K562 (cell line): Measurements from ENCODE around the gene SPRYD3. TPM values are rescaled to one million over a fixed set of nuclear protein-coding genes. Genes with fewer than 3 reads are reported as not detected.

Source experiments
- ARID1B ChIP-seq: fragments of 450-650 bp; IDR thresholded peaks from 2 replicates; pipeline ENCODE4 v1.6.1; 2016; ENCODE audit warnings: antibody characterized with exemption, mild to moderate bottlenecking, inconsistent platforms
- CC2D1A ChIP-seq: fragments of 450-650 bp; IDR thresholded peaks from 2 replicates; pipeline ENCODE4 v1.6.1; 2017; ENCODE audit warnings: mild to moderate bottlenecking
- CCNT2 ChIP-seq: IDR thresholded peaks from 2 replicates; pipeline ENCODE4 v1.6.1; 2011; ENCODE audit warnings: borderline replicate concordance, low read depth, mild to moderate bottlenecking, moderate library complexity, mixed read lengths, low read length; ENCODE audit not compliant: insufficient read length; ENCODE audit errors: extremely low read depth
- DEAF1 ChIP-seq: fragments of 450-650 bp; formaldehyde crosslinking; IDR thresholded peaks from 2 replicates; pipeline ENCODE4 v1.4.0; 2020; ENCODE audit warnings: mild to moderate bottlenecking, moderate library complexity
- ELF1 ChIP-seq: fragments of 200-800 bp; sonication (Bioruptor generic); IDR thresholded peaks from 2 replicates; pipeline ENCODE4 v1.6.1; 2016; ENCODE audit warnings: missing genetic modification characterization, missing compliant biosample characterization
- RUNX1 ChIP-seq: sonication (generic); IDR thresholded peaks from 2 replicates; pipeline ENCODE4 v1.6.1; 2016; ENCODE audit warnings: antibody characterized with exemption, low read depth
- ZNF239 ChIP-seq: fragments of 250-450 bp; sonication (Bioruptor Pico); IDR thresholded peaks from 2 replicates; pipeline ENCODE4 v1.4.0; 2020; ENCODE audit warnings: mild to moderate bottlenecking
- polyA plus RNA-seq, 8 experiments: library from polyadenylated mRNA; depleted of rRNA in 4 of 8; stranded (reverse) in 5 of 8; unstranded in 3 of 8; fragments of >200 nt; fragmentation: Nextera tagmentation in 2 of 8; fragmentation: Illumina TruSeq in 1 of 8; extraction: Ambion mirVana in 2 of 8; extraction: Trizol in 1 of 8; gene quantifications; 2 replicates each; pipeline versions ENCODE4 v1.2.1 to v1.2.3, GENCODE V29; 2011 to 2014; ENCODE audit warnings: inconsistent platforms in 1 of 8, missing spikeins in 1 of 8
- total RNA-seq, 7 experiments: library from RNA; depleted of rRNA in 6 of 7; stranded (reverse); fragments of >200 nt in 6 of 7; fragmentation: Illumina TruSeq in 2 of 7; extraction: Trizol in 2 of 7; gene quantifications; 2 replicates each; pipeline versions ENCODE4 v1.2.1 to v1.2.3, GENCODE V29; 2011 to 2021; ENCODE audit warnings: low replicate concordance in 1 of 7
- TF ChIP-seq, protein P1 (sequence below): fragments of 200-800 bp; sonication (Bioruptor generic); IDR thresholded peaks from 2 replicates; pipeline ENCODE4 v1.6.1; 2017; ENCODE audit warnings: missing genetic modification characterization, missing compliant biosample characterization

Gene SPRYD3
- total and polyA plus RNA-seq, 9 of the 15 experiments (the other 6 are each of a cell fraction or from before 2014, with no cell fraction given): 1.5 to 13.6 (median 7.6) TPM

DNA sequence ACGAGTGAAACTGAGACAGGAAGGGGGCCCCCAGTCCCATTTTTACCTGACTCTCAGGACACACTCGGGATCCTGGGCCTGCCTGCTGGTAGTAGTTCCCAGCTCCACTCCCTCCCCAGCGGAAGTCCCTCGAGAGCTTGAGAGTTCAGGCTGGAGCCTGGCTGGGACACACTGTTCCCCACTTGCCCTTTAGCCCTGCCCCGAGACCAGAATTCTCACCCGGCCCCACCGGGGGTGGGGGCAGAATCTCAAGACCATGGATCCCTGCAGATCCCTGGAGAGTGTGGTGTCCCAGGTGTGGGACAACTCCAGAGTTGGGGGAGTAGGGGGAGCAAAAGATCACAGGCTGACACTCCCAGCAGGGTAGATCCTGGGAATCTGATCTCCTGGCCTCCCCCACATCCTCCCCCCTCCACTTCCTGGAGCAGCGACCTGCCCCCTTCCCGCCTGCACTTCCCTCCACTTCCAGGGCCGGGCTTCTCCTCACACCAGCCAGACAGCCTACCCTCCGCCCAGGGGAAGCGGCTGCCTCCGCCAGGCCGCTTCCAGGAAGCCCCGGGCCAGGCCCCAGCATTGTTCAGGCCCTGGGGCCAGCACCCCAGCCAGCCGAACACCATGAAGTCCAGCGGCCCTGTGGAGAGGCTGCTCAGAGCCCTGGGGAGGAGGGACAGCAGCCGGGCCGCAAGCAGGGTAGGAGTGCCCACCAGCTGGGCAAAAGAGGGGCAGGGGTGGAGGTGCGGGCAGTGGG is 29.4 kb downstream of the SPRYD3 start, which contains the start of gene TNS2 (continued):
- TF ChIP-seq, protein P1, sequence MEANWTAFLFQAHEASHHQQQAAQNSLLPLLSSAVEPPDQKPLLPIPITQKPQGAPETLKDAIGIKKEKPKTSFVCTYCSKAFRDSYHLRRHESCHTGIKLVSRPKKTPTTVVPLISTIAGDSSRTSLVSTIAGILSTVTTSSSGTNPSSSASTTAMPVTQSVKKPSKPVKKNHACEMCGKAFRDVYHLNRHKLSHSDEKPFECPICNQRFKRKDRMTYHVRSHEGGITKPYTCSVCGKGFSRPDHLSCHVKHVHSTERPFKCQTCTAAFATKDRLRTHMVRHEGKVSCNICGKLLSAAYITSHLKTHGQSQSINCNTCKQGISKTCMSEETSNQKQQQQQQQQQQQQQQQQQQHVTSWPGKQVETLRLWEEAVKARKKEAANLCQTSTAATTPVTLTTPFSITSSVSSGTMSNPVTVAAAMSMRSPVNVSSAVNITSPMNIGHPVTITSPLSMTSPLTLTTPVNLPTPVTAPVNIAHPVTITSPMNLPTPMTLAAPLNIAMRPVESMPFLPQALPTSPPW (CRISPR knock-in tag): peak; percentile 79
- peak; percentile 21 for TF ChIP-seq CCNT2
- TF ChIP-seq ZNF239 (CRISPR knock-in tag): no peak
- peak; percentile 47; the same call in 1 of the 2 replicates for TF ChIP-seq ELF1
- no peak for TF ChIP-seq CC2D1A
- 0 out of 2 replicates have a peak, but pooled peaks have one; percentile 22 for TF ChIP-seq ARID1B
- TF ChIP-seq DEAF1 (CRISPR knock-in tag): no peak
- TF ChIP-seq RUNX1: no peak
